Islet of Langerhans (tissue), 1 donor: Measurements from ENCODE around the gene EME2.

Experiments
- FAIRE-seq: peaks from one replicate; lab custom pipeline; 2011; peaks lifted over from hg19 to GRCh38; lab: Jason Lieb, UNC

Gene EME2

GRCh38 chr16:1778200-1779179, 5.9 kb downstream of the EME2 start:
- no peak for FAIRE-seq

- no peak for FAIRE-seq
These were observed 6.7 kb downstream of the EME2 start for GRCh38 chr16:1779234-1779701.

GRCh38 chr16:1779741-1780676, 7.4 kb downstream of the EME2 start:
- FAIRE-seq: no peak

- no peak for FAIRE-seq
These were observed 8.1 kb downstream of the EME2 start for GRCh38 chr16:1780677-1781072.

- no peak for FAIRE-seq
These were observed 8.6 kb downstream of the EME2 start for GRCh38 chr16:1781254-1781653.

GRCh38 chr16:1781758-1782407, 9.3 kb downstream of the EME2 start:
- no peak for FAIRE-seq

GRCh38 chr16:1782408-1783264, 10.0 kb downstream of the EME2 start, which contains the start of the genes NUBP2 and SPSB3:
NUBP2 (plus strand) TSS chr16:1782960; CDS start chr16:1783021, 61 bp downstream.
SPSB3 (minus strand) TSS chr16:1782571; CDS start chr16:1781483, 1,088 bp downstream.
- FAIRE-seq: peak; percentile 98

- FAIRE-seq: no peak
These were observed 12.6 kb downstream of the EME2 start for GRCh38 chr16:1784977-1785845.

GRCh38 chr16:1785846-1786170, 13.2 kb downstream of the EME2 start:
- FAIRE-seq: no peak

- FAIRE-seq: no peak
These were observed 13.8 kb downstream of the EME2 start for GRCh38 chr16:1786242-1787055.

- FAIRE-seq: no peak
These were observed 14.4 kb downstream of the EME2 start for GRCh38 chr16:1787056-1787321.

GRCh38 chr16:1787322-1788094, 14.9 kb downstream of the EME2 start:
- no peak for FAIRE-seq

- FAIRE-seq: no peak
These were observed 15.6 kb downstream of the EME2 start for GRCh38 chr16:1788095-1788707.

GRCh38 chr16:1788708-1789100, 16.1 kb downstream of the EME2 start:
- no peak for FAIRE-seq

GRCh38 chr16:1789643-1790045, 17.0 kb downstream of the EME2 start:
- no peak for FAIRE-seq

GRCh38 chr16:1790261-1790610, 17.6 kb downstream of the EME2 start:
- no peak for FAIRE-seq

GRCh38 chr16:1790611-1791255, 18.1 kb downstream of the EME2 start:
- no peak for FAIRE-seq
